Thyroid gland (tissue), 4 donors: ENCODE data around the gene GRIN2D.

Experiments used
- CTCF ChIP-seq, 6 experiments: fragments of 200-600 bp in 3 of 6; fragments of 450-650 bp in 3 of 6; sonication (generic) in 3 of 6; IDR thresholded peaks; one replicate each; pipeline ENCODE4 v1.5.1; 2016 to 2019; ENCODE audit warnings: antibody characterized with exemption in 6 of 6, mild to moderate bottlenecking in 2 of 6, inconsistent platforms in 1 of 6, moderate library complexity in 1 of 6
- POLR2A ChIP-seq, 2 donors: fragments of 450-650 bp; IDR thresholded peaks; one replicate each; pipeline ENCODE4 v1.6.1; 2017; ENCODE audit warnings: antibody characterized with exemption in 2 of 2, mild to moderate bottlenecking in 2 of 2, moderate library complexity in 1 of 2

- TF ChIP-seq CTCF (IDR thresholded peaks at IDR 0.05) (no peak), POLR2A (IDR thresholded peaks at IDR 0.05) (no peak)
Measured at GRCh38 chr19:48348737-48349136, 44.7 kb upstream of the GRIN2D start.
